ENCODE measurements around the gene EFEMP2.

- no peak for TF ChIP-seq POLR2A (IDR thresholded peaks at IDR 0.05)
- TF ChIP-seq CTCF (IDR thresholded peaks at IDR 0.05), result peak; percentile 93 to 99 (median 98)
Observed at GRCh38 chr11:65884716-65885092, 12.1 kb upstream of the EFEMP2 start.
